HG03571 (cell line): ENCODE results near the gene SLC26A1.

Experiments used
- ATAC-seq: cut with Tn5 transposase; IDR thresholded peaks from one replicate; pipeline ENCODE4 v1.9.1; 2021; ENCODE audit not compliant: unreplicated experiment

SLC26A1 gene

DNA sequence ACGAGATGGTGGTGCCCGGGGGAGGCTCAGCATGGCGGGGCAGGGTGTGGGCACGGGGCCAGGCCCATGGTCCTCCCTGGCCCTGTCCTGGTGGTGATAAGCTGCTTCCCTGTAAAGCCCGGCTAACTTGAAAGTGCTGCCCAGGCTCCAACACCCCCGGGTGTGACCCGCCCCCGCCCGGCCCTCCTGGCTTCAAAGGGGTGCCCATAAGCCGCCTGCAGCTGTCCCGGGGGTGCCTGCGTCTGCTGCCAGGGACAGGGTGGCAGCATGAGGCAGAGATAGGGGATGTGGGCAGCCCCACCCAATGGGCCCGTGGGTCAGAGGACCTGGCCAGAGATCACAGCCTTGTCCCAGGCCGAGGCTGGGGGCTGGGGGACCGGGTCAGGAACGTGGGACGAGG, 36.3 kb upstream of the SLC26A1 start:
- ATAC-seq, result no peak

DNA sequence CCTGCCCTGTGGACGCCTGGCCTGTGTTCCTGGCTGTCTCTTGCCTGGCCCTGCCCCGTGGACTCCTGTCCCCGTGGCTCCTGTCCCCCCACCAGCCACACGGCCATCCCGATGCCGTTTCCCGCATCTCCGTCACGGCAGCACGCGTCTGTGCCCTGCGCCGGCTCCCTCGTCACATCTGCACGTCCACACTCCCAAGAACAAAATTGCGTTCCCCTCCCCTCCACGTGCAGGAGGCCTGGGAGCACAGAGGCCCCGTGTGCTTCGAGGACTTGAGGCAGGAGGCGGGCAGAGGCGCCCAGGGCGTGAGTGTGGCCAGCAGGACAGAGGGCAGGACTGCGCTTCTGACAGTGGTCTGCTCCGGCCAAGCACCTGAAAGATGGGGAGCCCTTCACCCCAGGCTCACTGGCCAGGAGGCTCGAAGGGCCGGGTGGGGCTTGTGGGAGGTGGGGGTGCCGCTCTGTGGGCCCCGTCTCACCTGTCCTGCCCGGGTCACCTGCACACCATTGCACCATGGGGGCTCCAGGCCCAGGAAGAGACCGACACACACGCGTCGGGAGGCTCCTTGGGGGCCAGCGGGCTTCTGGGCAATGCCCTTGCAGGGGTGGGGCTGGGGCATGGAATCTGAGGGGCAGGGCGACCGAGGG, 35.5 kb upstream of the SLC26A1 start:
- no peak for ATAC-seq

DNA sequence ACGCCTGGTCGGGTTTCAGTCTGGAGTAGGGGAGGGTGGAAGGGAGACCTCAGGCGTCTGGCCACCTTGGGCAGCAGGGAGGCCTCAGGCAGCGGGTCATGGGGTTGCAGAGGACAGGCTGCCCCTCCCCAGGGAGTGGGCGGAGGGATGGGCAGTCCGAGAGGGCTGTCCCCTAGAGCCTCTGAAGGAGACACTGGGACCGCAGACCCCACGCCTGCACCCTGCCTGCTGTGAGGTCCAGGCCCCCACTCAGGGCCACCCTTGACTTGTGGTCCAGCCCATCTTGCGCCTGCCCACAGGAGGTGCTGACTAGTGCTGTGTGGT, 34.7 kb upstream of the SLC26A1 start:
- ATAC-seq, result no peak

DNA sequence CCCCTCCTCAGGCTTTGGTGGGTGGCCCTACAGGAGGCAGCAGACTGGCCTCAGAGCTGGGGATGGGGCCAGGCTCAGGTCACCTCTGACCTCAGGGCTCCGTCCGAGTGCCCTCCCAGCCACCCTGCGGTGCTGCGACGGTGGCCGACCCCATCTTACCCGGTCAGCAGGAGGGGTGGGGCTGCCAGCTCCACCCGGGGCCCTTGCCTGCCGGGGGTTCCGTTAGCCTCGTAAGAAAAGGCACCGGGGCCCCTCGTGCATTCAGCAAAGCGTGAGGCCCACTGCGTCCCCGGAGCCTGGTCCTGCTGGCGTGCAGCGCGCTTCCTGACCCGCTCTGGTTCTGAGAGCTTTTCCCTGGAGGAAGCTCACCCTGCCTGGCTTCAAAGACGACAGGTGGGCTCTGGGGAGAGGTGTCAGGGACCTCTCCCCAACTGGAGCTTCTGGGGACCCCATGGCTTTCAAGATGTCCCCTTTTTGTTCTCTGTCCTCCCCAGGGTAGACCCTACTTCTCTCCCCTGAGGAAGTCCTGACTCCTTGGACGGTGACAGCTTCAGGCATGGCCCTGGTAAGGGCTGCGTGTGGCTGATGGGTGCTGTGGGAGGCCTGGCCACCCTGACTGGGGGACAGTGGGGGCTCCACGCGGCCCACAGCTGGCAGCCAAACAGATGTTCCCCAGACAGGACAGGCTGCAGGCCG, 34.2 kb upstream of the SLC26A1 start:
- no peak for ATAC-seq

DNA sequence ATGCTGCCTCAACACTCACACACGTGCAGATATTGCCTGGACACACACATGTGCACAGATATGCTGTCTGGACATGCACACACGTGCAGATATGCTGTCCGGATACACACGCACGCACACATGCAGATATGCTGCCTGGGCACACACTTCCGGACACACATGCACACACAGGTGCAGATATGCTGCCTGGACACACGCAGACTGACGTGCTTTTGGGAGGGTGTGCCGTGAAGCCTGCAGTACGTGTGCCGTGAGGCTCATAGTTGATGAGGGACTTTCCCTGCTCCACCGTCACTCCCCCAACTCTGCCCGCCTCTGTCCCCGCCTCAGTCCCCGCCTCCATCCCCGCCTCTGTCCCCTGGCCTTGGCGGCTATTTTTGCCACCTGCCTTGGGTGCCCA, 32.9 kb upstream of the SLC26A1 start:
- ATAC-seq, result peak; percentile 47

DNA sequence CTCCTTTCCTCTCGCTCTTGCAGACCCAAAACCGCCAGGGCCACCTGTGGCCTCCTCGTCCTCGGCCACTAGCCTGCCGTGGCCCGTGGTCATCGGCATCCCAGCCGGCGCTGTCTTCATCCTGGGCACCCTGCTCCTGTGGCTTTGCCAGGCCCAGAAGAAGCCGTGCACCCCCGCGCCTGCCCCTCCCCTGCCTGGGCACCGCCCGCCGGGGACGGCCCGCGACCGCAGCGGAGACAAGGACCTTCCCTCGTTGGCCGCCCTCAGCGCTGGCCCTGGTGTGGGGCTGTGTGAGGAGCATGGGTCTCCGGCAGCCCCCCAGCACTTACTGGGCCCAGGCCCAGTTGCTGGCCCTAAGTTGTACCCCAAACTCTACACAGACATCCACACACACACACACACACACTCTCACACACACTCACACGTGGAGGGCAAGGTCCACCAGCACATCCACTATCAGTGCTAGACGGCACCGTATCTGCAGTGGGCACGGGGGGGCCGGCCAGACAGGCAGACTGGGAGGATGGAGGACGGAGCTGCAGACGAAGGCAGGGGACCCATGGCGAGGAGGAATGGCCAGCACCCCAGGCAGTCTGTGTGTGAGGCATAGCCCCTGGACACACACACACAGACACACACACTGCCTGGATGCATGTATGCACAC, 31.8 kb upstream of the SLC26A1 start:
- no peak for ATAC-seq

DNA sequence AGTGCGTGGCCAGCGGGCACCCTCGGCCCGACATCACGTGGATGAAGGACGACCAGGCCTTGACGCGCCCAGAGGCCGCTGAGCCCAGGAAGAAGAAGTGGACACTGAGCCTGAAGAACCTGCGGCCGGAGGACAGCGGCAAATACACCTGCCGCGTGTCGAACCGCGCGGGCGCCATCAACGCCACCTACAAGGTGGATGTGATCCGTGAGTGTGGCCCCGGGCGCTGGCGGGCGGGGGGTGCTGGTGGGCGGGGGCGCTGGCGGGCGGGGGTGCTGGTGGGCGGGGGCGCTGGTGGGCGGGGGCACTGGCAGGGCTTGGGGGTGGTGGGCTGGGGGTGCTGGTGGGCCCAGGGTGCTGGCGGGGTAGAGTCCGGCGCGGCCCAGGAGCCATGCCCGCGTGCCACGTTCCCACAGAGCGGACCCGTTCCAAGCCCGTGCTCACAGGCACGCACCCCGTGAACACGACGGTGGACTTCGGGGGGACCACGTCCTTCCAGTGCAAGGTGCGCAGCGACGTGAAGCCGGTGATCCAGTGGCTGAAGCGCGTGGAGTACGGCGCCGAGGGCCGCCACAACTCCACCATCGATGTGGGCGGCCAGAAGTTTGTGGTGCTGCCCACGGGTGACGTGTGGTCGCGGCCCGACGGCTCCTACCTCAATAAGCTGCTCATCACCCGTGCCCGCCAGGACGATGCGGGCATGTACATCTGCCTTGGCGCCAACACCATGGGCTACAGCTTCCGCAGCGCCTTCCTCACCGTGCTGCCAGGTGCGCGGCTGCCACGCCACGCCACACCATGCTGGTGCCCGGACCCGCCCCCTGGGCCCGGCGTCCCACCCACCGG, 30.9 kb upstream of the SLC26A1 start:
- ATAC-seq, result no peak

DNA sequence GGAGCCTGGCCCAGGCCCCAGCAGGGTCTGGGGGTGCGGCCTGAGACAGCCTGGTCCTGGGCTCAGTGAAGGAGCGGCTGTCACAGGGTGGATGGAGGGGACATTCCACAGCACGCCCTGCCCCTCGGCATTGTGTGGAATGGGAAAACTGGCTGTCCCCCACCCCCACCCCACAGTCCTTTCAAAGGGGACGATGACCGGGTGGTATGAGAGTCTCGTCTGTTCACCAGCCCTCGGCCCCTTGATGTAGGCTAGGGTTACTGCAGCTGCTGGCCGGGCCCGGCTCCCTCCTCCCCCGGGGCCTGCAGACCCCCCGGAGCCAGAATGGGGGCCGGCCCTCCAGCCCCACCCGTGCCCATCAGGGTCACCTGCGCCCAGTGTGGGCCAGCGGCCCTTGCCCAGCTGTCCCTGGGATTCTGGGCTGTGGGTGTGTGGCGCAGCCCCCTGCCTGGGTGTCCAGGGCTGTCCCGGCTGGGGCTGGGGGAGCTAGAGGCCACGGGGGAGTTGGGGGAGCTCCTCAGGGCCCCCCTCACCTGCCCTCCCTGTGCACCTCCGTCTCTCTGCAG, 30.0 kb upstream of the SLC26A1 start:
- no peak for ATAC-seq

DNA sequence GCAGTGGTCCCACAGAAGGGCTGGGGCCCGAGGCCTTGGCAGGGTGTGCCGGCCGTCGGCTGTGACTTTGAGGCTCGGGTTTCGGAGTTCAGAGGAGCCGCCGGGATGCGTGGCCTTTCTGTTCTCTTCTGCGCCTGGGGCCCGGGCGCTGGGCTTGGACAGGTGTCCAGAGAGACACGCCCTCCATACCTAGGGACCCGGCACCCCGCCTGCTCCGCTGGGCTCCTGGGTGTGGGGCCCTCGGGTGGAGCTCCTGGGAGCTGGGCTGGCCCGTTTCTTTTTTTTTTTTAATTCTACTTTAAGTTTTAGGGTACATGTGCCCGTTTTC, 29.5 kb upstream of the SLC26A1 start:
- no peak for ATAC-seq

DNA sequence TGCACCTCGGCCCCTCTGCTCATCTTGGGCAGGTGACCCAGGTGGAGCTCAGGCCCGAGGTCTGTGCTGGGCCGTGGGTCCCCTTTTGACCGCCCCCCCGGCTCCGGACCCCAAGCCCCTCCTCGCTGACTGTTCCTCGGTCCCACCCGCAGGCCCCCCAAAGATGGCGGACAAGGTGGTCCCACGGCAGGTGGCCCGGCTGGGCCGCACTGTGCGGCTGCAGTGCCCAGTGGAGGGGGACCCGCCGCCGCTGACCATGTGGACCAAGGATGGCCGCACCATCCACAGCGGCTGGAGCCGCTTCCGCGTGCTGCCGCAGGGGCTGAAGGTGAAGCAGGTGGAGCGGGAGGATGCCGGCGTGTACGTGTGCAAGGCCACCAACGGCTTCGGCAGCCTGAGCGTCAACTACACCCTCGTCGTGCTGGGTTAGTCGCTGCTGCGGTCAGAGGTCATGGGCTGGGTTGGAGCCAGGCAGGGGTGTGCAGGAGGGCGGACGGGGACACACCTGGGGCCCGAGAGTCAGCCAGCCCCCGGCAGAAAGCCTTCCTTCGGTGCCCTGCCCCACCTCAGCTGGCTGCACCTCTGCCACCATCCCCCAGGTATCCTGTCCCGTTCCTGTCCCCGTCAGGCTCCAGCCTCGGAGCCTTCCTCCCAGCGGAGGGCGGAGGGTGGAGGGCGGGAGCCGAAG, 29.0 kb upstream of the SLC26A1 start:
- no peak for ATAC-seq

DNA sequence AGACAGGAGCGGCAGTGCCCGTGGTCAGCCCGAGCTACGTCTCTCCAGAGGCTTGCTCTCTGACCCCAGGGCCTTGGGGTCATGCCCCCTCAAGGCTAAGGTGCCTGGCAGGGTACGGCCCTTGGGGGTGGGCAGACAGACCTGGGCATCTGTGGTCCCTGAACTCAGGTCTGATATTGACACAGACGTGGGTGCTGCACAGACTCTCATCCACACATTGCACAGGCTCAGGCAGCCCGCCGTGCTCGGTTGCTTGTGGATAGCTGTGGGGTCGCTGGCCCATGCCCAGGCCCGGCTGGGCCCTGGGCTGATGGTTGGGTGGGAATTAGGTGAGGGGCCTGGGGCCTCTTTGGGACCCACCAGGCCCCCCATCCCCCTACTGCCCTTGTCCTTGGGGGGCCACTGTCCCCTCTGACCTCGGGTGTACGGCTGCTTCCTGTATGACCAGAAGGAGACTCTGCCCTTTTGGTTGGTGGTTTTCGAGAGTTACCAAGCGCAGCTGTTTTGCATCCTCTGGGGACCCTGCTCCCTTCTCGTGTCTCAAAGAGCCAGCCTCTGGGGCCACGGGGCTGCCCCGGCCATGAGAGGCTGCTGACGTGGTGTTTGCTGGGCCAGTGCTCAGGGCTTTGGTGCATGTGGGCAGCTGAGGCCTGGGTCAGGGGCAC, 28.3 kb upstream of the SLC26A1 start:
- ATAC-seq, result peak; percentile 81

DNA sequence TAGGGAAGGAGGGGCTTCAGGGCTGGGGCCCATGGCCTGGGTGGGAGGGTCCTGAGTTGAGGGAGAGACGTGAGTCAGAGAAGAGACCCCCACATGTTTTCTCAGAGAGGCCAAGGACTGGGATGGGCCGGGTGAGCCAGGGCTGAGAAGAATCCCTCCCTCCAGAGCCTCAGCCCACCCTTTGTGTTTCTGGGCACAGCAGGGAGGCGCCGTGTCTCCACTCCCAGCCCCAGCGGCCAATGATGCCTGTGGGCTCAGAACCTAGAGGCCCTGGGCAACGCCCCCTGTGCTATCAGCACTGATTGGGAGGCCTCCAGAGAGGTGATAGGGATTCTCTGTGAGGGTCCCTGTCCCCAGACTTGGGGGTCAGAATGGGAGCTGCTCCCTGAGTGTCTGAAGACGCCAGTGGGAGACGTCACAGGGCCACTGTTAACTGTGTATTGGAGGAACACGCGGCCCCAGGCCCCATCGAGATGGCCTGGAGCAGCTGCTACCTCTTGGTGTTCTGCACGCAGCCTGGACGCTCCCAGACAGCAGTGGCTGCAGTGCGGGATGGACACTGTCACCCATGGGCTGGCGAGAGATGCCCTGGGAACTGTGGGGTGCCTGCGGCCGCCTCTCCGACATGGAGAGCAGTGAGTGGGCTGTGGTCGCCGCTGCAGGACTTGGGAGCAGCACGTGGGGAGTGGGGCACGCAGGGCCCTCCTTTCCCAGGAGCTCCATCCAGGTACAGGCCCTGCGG, 26.7 kb upstream of the SLC26A1 start:
- ATAC-seq, result no peak

DNA sequence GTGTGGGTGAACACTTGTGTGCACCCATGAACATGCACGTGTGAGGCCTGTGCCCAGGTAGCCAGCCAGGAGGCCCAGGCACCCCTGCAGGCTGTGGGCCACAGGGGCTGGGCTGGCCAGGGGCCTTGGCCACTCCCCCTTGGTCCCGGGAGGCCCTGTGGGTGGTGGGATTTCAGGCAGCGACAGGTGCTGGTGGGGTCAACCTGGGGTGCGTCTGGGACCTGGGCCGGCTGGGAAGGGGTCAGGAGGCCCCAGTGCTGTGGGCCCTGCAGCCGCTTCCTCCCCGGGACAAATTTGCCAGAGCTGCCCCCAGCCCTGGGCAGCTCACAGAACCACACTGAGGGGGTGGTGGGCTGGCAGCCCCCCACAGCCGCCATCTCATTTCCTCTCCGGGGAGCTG, 26.1 kb upstream of the SLC26A1 start:
- no peak for ATAC-seq

DNA sequence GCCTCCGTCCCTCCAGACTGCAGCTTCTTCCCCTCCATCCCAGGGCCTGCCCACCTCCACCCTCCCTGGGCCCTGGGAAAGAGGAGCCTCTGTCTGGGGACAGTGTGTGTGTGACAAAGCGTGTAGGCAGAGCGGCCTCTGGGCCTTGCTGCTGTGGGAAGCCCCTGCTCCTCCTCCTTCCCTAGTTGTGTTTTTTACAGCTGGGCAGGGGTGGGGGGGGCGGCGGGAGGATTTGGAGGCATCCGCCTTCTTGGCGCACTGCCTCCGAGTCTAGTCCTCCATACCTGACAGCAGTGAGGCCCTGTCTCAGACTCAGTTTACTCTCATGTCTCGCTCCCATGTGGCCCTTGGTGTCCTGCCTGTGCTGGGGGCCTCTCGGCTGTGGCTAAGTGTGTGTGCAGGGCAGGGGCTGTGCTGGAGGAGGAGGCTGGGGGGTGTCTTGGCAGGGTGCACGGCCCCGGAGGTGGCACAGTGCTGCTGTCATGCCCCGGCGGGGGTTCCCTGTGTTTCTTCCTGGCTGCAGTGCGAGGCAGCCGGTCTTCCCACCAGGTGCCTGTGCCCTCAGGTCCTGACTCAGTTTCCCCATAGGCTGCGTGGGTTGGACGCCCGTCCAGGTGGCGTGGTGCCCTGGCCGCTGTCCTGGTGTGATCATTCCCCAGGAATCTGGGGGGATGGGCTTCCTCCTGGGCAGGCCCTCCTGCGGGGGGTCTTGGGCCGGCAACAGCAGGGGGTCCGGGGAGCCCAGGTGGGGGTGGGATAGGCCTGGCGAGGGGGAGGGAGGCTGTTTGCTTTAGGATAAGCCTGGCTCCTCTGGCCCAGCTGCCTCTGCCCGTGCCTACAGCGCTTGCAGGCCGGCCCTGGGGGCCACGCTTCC, 25.2 kb upstream of the SLC26A1 start:
- no peak for ATAC-seq

DNA sequence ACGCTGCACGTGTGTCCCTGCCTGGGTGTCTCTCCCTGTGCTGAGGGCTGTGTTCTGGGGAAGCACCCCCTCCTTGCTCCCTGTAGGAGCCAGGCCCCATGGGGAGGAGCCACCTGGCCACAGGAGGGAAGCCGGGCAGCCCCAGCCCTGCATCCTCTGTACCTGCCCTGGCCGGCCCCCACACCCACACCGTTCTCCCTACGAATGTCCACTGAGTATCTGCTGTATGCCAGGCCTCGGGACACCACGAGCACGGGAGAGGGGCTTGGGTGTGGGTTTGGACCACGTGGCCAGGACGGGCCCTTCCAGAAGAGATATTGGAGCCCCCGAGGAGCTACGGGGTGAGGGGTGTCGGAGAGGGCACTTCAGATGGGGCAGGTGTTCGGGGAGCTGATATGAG, 24.5 kb upstream of the SLC26A1 start:
- ATAC-seq, result no peak

DNA sequence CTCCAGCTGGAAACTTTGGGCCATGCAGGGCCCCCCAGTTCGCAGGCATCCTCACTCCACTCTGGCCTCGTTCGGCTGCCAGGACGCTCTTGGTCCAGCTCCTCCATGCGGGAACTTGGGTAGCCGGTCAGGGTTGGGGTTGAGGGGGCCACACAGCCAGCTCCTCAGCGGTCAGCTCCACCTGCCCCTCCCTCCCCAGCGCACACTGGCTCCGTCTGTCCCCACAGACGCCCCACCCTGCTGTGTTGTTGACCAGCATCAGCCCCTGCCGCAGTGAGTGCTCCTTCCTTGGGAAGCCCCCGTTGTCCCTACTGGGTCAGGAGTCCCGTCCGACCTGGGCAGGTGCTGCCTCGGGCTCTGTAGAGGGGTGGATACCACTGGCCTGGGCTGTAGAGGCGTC, 24.0 kb upstream of the SLC26A1 start:
- ATAC-seq, result no peak

DNA sequence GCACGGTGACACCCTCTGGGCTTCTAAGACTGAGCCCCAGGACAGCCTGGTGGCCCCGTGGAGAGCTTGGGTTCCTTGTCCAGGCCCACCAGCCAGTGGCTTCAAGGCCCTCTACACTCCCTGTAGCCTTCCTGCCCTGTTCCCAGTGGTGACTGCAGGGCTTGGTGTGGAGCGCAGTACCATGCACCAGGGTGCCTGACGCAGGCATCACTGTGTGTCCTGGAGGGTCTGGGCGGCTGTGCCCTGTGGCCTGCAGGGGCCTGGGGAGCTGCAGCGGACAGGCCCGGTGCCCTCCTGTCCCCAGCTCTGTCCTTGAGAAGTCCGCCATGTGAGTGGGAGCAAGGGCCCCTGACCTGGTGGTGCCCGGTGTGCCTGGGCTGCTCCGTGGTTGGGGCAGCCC, 22.5 kb upstream of the SLC26A1 start:
- ATAC-seq, result no peak

DNA sequence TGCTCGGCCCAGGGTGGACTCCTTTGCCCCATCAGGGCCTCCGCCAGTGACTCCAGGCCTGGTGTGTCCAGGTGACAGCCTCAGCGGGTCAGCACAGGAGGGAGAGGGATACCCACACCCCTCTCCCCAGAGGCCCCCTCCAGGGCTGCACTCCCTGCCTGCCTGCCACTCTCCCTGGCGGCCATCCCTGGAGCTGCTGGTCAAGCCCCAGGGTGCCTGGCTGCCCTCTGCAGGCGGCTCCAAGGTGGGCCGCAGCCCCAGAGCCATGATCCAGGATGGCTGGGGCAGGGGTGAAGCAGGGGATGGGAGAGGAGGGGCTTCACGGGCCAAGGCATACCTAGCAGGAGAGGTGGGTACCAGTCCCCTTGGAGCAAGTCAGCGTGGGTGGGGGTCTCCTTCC, 22.0 kb upstream of the SLC26A1 start:
- no peak for ATAC-seq
